ENCODE data around the gene TMEM50A.

- no peak for TF ChIP-seq CTCF (IDR thresholded peaks at IDR 0.05)
- TF ChIP-seq POLR2A (IDR thresholded peaks at IDR 0.05) = no peak
These were observed 4.7 kb downstream of the TMEM50A start for GRCh38 chr1:25342846-25343245.
